LNCAP (cell line): ENCODE data around the gene TNS3.

Source experiments
- CTCF ChIP-seq: fragments of 450-650 bp; IDR thresholded peaks from 2 replicates; pipeline ENCODE4 v1.5.1; 2017; ENCODE audit warnings: mild to moderate bottlenecking

TNS3 gene

DNA sequence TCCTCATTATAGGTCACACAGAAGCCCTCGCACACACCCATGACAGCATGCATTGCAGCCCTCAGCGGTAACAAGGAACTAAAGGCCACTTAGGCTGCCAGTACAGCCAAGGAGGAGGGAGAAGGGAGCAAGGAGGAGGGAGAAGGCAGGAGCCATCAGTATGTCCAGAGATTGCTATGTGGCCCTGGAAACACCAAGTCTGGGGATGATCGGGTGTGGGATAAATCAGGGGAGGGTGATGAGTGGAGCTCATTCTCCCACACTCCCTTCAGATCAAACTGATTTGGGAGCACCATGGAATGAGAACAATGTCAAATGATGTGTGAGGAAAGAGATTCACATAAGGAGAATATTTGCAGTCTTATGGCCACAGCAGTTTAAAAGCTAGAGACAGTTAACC, 350.9 kb downstream of the TNS3 start:
- TF ChIP-seq CTCF: no peak

DNA sequence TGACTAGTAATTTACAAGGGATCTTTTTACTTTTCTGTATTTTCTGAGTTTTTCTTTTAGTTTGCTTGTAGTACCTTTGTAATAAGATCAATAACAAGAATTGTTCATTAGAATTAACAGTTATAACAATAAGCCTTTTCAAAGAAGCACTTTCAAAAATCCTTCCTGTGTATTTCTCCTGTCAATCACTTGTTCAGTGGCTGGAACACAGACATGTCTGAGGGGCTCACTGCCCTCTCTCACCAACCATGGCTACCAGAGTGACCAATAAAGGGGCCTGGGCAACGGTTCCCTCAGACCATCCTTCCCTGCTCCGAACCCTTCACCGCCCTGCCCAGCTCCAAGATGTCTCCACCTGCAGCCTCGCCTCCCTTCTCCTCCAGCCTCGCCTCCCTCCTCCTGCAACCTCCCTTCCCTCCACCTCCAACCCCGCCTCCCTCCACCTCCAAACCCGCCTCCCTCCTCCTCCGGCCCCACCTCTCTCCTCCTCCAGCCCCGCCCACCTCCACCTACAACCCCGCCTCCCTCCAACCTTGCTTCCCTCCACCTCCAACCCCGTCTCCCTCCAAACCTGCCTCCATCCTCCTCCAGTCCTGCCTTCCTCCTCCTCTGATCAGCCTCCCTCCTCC, 353.4 kb downstream of the TNS3 start:
- no peak for TF ChIP-seq CTCF

DNA sequence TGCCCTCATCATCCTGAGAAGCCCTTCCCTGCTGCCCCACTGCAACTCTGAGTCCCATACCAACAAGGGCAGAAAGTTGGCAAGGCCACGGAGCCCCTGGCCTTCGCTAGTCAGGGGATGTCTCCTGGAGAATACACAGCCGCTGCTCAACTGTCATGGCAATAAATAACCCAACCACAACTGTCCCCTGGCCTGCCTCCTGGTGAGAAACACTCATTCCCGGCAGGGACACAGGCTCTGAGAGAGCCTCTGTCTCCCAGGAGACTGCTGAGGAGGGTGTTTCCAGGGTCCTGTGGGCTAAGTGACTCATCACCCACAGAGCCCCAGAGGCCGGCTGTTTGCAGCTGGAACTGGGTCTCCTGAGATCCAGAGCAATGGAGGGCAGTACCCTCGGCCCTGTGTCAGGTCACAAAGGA, 354.1 kb downstream of the TNS3 start:
- TF ChIP-seq CTCF: no peak

GRCh38 chr7:47226696-47227095, 355.2 kb downstream of the TNS3 start:
- TF ChIP-seq CTCF: no peak

- TF ChIP-seq CTCF: no peak
Observed at GRCh38 chr7:47225387-47226131, 356.4 kb downstream of the TNS3 start.
